ENCODE results near the gene RPS5.
"Not testable (repeated sequence)": the region's sequence is repeated elsewhere in the genome, so short reads cannot be mapped to it uniquely, and the experiment has no call there.

RPS5 gene

GRCh38 chr19:58386576-58387337 lies at the start of gene RPS5:
RPS5 (plus strand) TSS chr19:58387269; CDS start chr19:58388138, 869 bp downstream.
- H3K27me3 Mint-ChIP-seq (ENCODE audit: low read depth), result no peaks in the 10 kb centered on the region
- H3K27ac Mint-ChIP-seq, result peak within 1 kb of the TSS; percentile 94
- H3K9me3 Mint-ChIP-seq, result no peaks in the 10 kb centered on the region
- peak within 1 kb of the TSS; percentile 99 for H3K4me3 Mint-ChIP-seq
- peak; percentile 95 for DNase-seq (ENCODE audit: low spot score)
- H3K4me1 Mint-ChIP-seq (ENCODE audit: low read depth), result peaks cover 24% of the 10 kb centered on the region
- peaks cover 34% of the 10 kb centered on the region for H3K36me3 Mint-ChIP-seq (ENCODE audit: low read depth)

- H3K27ac Mint-ChIP-seq, result no peak overlapping the region
- peaks cover 4% of the 10 kb centered on the region for H3K9me3 Mint-ChIP-seq
- peaks cover 45% of the 10 kb centered on the region for H3K36me3 Mint-ChIP-seq (ENCODE audit: low read depth)
- H3K27me3 Mint-ChIP-seq (ENCODE audit: low read depth), result no peaks in the 10 kb centered on the region
- H3K4me1 Mint-ChIP-seq (ENCODE audit: low read depth), result no peaks in the 10 kb centered on the region
- no peak overlapping the region for H3K4me3 Mint-ChIP-seq
- no peak for DNase-seq (ENCODE audit: low spot score)
These were observed 48.7 kb upstream of the RPS5 start for GRCh38 chr19:58338336-58338735.

GRCh38 chr19:58338825-58339558 lies 48.1 kb upstream of the RPS5 start:
- H3K27me3 Mint-ChIP-seq (ENCODE audit: low read depth), result no peaks in the 10 kb centered on the region
- H3K4me3 Mint-ChIP-seq, result no peak overlapping the region
- H3K27ac Mint-ChIP-seq, result no peak overlapping the region
- no peak for DNase-seq (ENCODE audit: low spot score)
- no peaks in the 10 kb centered on the region for H3K4me1 Mint-ChIP-seq (ENCODE audit: low read depth)
- peaks cover 4% of the 10 kb centered on the region for H3K9me3 Mint-ChIP-seq
- peaks cover 45% of the 10 kb centered on the region for H3K36me3 Mint-ChIP-seq (ENCODE audit: low read depth)

- DNase-seq (ENCODE audit: low spot score), result no peak
- Mint-ChIP-seq H3K4me3 (peak overlapping the region; percentile 76), H3K36me3 (ENCODE audit: low read depth) (peaks cover 17% of the 10 kb centered on the region), H3K4me1 (ENCODE audit: low read depth) (peaks cover 16% of the 10 kb centered on the region), H3K9me3 (no peaks in the 10 kb centered on the region), H3K27me3 (ENCODE audit: low read depth) (no peaks in the 10 kb centered on the region), H3K27ac (no peak overlapping the region)
These were observed 41.5 kb upstream of the RPS5 start for GRCh38 chr19:58345558-58345957.

GRCh38 chr19:58346961-58347929 lies 39.8 kb upstream of the RPS5 start:
- Mint-ChIP-seq H3K27ac (peak overlapping the region; percentile 85), H3K9me3 (no peaks in the 10 kb centered on the region), H3K27me3 (ENCODE audit: low read depth) (no peaks in the 10 kb centered on the region), H3K4me3 (peak overlapping the region; percentile 96), H3K4me1 (ENCODE audit: low read depth) (peaks cover 16% of the 10 kb centered on the region), H3K36me3 (ENCODE audit: low read depth) (peaks cover 11% of the 10 kb centered on the region)
- peak; percentile 72 for DNase-seq (ENCODE audit: low spot score)

GRCh38 chr19:58348080-58348479 lies 39.0 kb upstream of the RPS5 start:
- not testable (repeated sequence) for H3K27ac Mint-ChIP-seq; DNase-seq (ENCODE audit: low spot score); H3K27me3 Mint-ChIP-seq (ENCODE audit: low read depth); H3K9me3 Mint-ChIP-seq
- peak overlapping the region; percentile 96 for H3K4me3 Mint-ChIP-seq
- peaks cover 10% of the 10 kb centered on the region for H3K36me3 Mint-ChIP-seq (ENCODE audit: low read depth)
- peaks cover 16% of the 10 kb centered on the region for H3K4me1 Mint-ChIP-seq (ENCODE audit: low read depth)

GRCh38 chr19:58349590-58349989 lies 37.5 kb upstream of the RPS5 start:
- Mint-ChIP-seq H3K4me3 (peak overlapping the region; percentile 51), H3K27me3 (ENCODE audit: low read depth) (no peaks in the 10 kb centered on the region), H3K4me1 (ENCODE audit: low read depth) (peaks cover 16% of the 10 kb centered on the region), H3K36me3 (ENCODE audit: low read depth) (peaks cover 13% of the 10 kb centered on the region), H3K27ac (no peak overlapping the region), H3K9me3 (no peaks in the 10 kb centered on the region)
- DNase-seq (ENCODE audit: low spot score), result no peak

GRCh38 chr19:58350001-58350861 lies 36.8 kb upstream of the RPS5 start:
- Mint-ChIP-seq H3K27ac (no peak overlapping the region), H3K9me3 (no peaks in the 10 kb centered on the region), H3K4me1 (ENCODE audit: low read depth) (peaks cover 16% of the 10 kb centered on the region), H3K36me3 (ENCODE audit: low read depth) (peaks cover 16% of the 10 kb centered on the region), H3K27me3 (ENCODE audit: low read depth) (no peaks in the 10 kb centered on the region), H3K4me3 (no peak overlapping the region)
- DNase-seq (ENCODE audit: low spot score), result no peak

- Mint-ChIP-seq H3K4me1 (ENCODE audit: low read depth) (peaks cover 11% of the 10 kb centered on the region), H3K36me3 (ENCODE audit: low read depth) (peaks cover 13% of the 10 kb centered on the region), H3K27ac (no peak overlapping the region), H3K4me3 (no peak overlapping the region), H3K9me3 (no peaks in the 10 kb centered on the region), H3K27me3 (ENCODE audit: low read depth) (peaks cover 4% of the 10 kb centered on the region)
- DNase-seq (ENCODE audit: low spot score), result no peak
These were observed 36.1 kb upstream of the RPS5 start for GRCh38 chr19:58350871-58351557.

- Mint-ChIP-seq H3K4me1 (ENCODE audit: low read depth) (peaks cover 9% of the 10 kb centered on the region), H3K27ac (no peak overlapping the region), H3K36me3 (ENCODE audit: low read depth) (peaks cover 13% of the 10 kb centered on the region), H3K27me3 (ENCODE audit: low read depth) (peaks cover 4% of the 10 kb centered on the region), H3K4me3 (no peak overlapping the region), H3K9me3 (no peaks in the 10 kb centered on the region)
- no peak for DNase-seq (ENCODE audit: low spot score)
These were observed 35.6 kb upstream of the RPS5 start for GRCh38 chr19:58351558-58351878.

- H3K4me1 Mint-ChIP-seq (ENCODE audit: low read depth), result peaks cover 9% of the 10 kb centered on the region
- H3K27me3 Mint-ChIP-seq (ENCODE audit: low read depth), result peaks cover 4% of the 10 kb centered on the region
- H3K9me3 Mint-ChIP-seq, result no peaks in the 10 kb centered on the region
- peaks cover 13% of the 10 kb centered on the region for H3K36me3 Mint-ChIP-seq (ENCODE audit: low read depth)
- no peak overlapping the region for H3K27ac Mint-ChIP-seq
- no peak overlapping the region for H3K4me3 Mint-ChIP-seq
- DNase-seq (ENCODE audit: low spot score), result no peak
These were observed 34.9 kb upstream of the RPS5 start for GRCh38 chr19:58351990-58352755.
